Endothelial cell of umbilical vein (primary cell): ENCODE data around the gene RNFT2. TPM values are rescaled to one million over a fixed set of nuclear protein-coding genes. Genes with fewer than 3 reads are reported as not detected.

ENCODE experiments used
- BruUV-seq: library from RNA; stranded (reverse); fragments of 400-500 nt; replicated peaks from 2 replicates; lab custom pipeline; 2021; lab: Mats Ljungman, UMichigan
- CTCF ChIA-PET: fragments of 300-600, 350-600 bp; sonication (Branson Sonifier 250); formaldehyde crosslinking; loops from one replicate; lab custom pipeline; 2021; ENCODE audit warnings: antibody characterized with exemption, inconsistent platforms; lab: Charles Lee
- POLR2A ChIA-PET: fragments of 300-600, 350-600 bp; sonication (Branson Sonifier 250); formaldehyde crosslinking; loops from one replicate; lab custom pipeline; 2021; ENCODE audit warnings: antibody characterized with exemption, inconsistent platforms; lab: Charles Lee
- DNase-seq: peaks from one replicate; pipeline ENCODE4 v3.0.0-alpha.2; 2011; ENCODE audit warnings: low read depth, low spot score
- FAIRE-seq: peaks from 2 replicates; lab custom pipeline; 2011; peaks lifted over from hg19 to GRCh38; lab: Jason Lieb, UNC
- H2AFZ ChIP-seq: 2 replicates; pipeline ENCODE4 v1.6.0; 2012; ENCODE audit warnings: low read depth, low read length, control low read depth, inconsistent platforms
- H3K27ac ChIP-seq: 2 replicates; pipeline ENCODE4 v1.5.1; 2011; ENCODE audit warnings: low read depth, mild to moderate bottlenecking, control low read depth, low read length, moderate library complexity; ENCODE audit not compliant: insufficient read depth
- H3K27me3 ChIP-seq, 2 experiments: 2 replicates each; pipeline versions ENCODE4 v1.6.0 to v1.6.1; 2011; ENCODE audit warnings: low read length in 2 of 2, mixed read lengths in 1 of 2; ENCODE audit not compliant: control insufficient read depth in 2 of 2, insufficient read depth in 2 of 2
- H3K36me3 ChIP-seq, 2 experiments: 2 replicates in 1 of 2; 3 replicates in 1 of 2; pipeline ENCODE4 v1.5.1; 2011; ENCODE audit warnings: low read length in 2 of 2, mild to moderate bottlenecking in 1 of 2, moderate library complexity in 1 of 2; ENCODE audit not compliant: control insufficient read depth in 2 of 2, insufficient read depth in 2 of 2; ENCODE audit errors: extremely low read depth in 1 of 2
- H3K4me1 ChIP-seq: 3 replicates; pipeline ENCODE4 v1.5.1; 2011; ENCODE audit warnings: mild to moderate bottlenecking, low read length; ENCODE audit not compliant: control insufficient read depth, insufficient read depth; ENCODE audit errors: extremely low read depth
- H3K4me2 ChIP-seq: 2 replicates; pipeline ENCODE4 v1.6.1; 2011; ENCODE audit warnings: low read length, control low read depth, mixed read lengths; ENCODE audit not compliant: insufficient read depth
- H3K4me3 ChIP-seq, 3 experiments: fragments of 200-600 bp in 1 of 3; sonication (generic), shearing (Covaris generic) in 1 of 3; replicated peaks in 1 of 3; 2 replicates each; pipeline ENCODE4 v1.5.1; 2011 to 2016; ENCODE audit warnings: control low read depth in 3 of 3, low read length in 3 of 3, mild to moderate bottlenecking in 2 of 3, inconsistent platforms in 1 of 3, low read depth in 1 of 3, moderate library complexity in 1 of 3; ENCODE audit not compliant: insufficient read depth in 1 of 3
- H3K79me2 ChIP-seq: 2 replicates; pipeline ENCODE4 v1.6.0; 2012; ENCODE audit warnings: low read length, inconsistent platforms; ENCODE audit not compliant: control insufficient read depth, insufficient read depth
- H3K9ac ChIP-seq: replicated peaks from 2 replicates; pipeline ENCODE3; 2011; ENCODE audit warnings: low read length, control low read depth; ENCODE audit not compliant: insufficient read depth; ENCODE audit errors: extremely low read depth
- H3K9me1 ChIP-seq: replicated peaks from 3 replicates; pipeline ENCODE4 v1.6.0; 2011; ENCODE audit warnings: mild to moderate bottlenecking, low read length; ENCODE audit not compliant: control insufficient read depth, insufficient read depth; ENCODE audit errors: extremely low read depth
- H3K9me3 ChIP-seq: replicated peaks from 2 replicates; pipeline ENCODE4 v1.5.1; 2012; ENCODE audit warnings: low read length, inconsistent platforms; ENCODE audit not compliant: control insufficient read depth, insufficient read depth
- H4K20me1 ChIP-seq: replicated peaks from 2 replicates; pipeline ENCODE3; 2011; ENCODE audit warnings: mild to moderate bottlenecking, low read length; ENCODE audit not compliant: control insufficient read depth, insufficient read depth; ENCODE audit errors: extremely low read depth
- CTCF ChIP-seq, 2 donors: IDR thresholded peaks; 1 replicate in 1 of 2; 2 replicates in 1 of 2; pipeline ENCODE4 v1.5.1; 2011; ENCODE audit warnings: low read length in 2 of 2, mild to moderate bottlenecking in 2 of 2, moderate library complexity in 2 of 2, control low read depth in 1 of 2, inconsistent platforms in 1 of 2, low read depth in 1 of 2; ENCODE audit not compliant: insufficient read depth in 1 of 2; ENCODE audit errors: extremely low read depth in 1 of 2
- EZH2 ChIP-seq: IDR thresholded peaks from 2 replicates; pipeline ENCODE4 v1.6.1; 2012; ENCODE audit warnings: borderline replicate concordance, low read depth, mild to moderate bottlenecking, moderate library complexity, low read length, inconsistent platforms; ENCODE audit not compliant: severe bottlenecking
- FOS ChIP-seq: IDR thresholded peaks from 2 replicates; pipeline ENCODE4 v1.6.1; 2011; ENCODE audit warnings: mild to moderate bottlenecking, low read length, moderate library complexity, borderline replicate concordance; ENCODE audit not compliant: insufficient read depth
- GATA2 ChIP-seq: IDR thresholded peaks from 2 replicates; pipeline ENCODE4 v1.7.0; 2011; ENCODE audit warnings: low read depth, mild to moderate bottlenecking, moderate library complexity, mixed read lengths, low read length; ENCODE audit not compliant: insufficient read length, insufficient read depth
- JUN ChIP-seq: IDR thresholded peaks from 2 replicates; pipeline ENCODE4 v1.6.1; 2011; ENCODE audit warnings: borderline replicate concordance, low read depth; ENCODE audit not compliant: insufficient read length, insufficient read depth
- MYC ChIP-seq: IDR thresholded peaks from one replicate; pipeline ENCODE4 v1.6.1; 2011; ENCODE audit warnings: mild to moderate bottlenecking, low read depth, low read length
- POLR2A ChIP-seq: IDR thresholded peaks from 2 replicates; pipeline ENCODE4 v1.6.1; 2012; ENCODE audit warnings: low read depth, mild to moderate bottlenecking, control low read depth, low read length
- POLR2AphosphoS5 ChIP-seq: IDR thresholded peaks from 2 replicates; pipeline ENCODE4 v1.6.1; 2012; ENCODE audit warnings: low read depth, mild to moderate bottlenecking, control low read depth, low read length, moderate library complexity; ENCODE audit not compliant: insufficient read depth
- dilution Hi-C: fragments of 300-500 bp; cut with MboI; formaldehyde crosslinking; loops from one replicate; pipeline ENCODE4 v1.15.0; 2019; ENCODE audit warnings: low sequenced_read_pairs; ENCODE audit not compliant: extremely low pct_ligation_motif_present
- intact Hi-C: fragments of 100-400 bp; cut with micrococcal nuclease; formaldehyde crosslinking; loops from one replicate; pipeline ENCODE4 v1.10.0; 2022
- polyA plus RNA-seq, 4 experiments: library from polyadenylated mRNA; depleted of rRNA in 3 of 4; stranded (reverse) in 3 of 4; unstranded in 1 of 4; fragments of >200 nt; gene quantifications; 2 replicates each; pipeline versions ENCODE4 v1.2.1 to v1.2.3, GENCODE V29; 2011 to 2012; ENCODE audit warnings: missing spikeins in 1 of 4
- total RNA-seq: library from RNA; stranded (reverse); gene quantifications from 2 replicates; pipeline ENCODE4 v1.2.3, GENCODE V29; 2021
- TF ChIP-seq, protein P1 (sequence below): IDR thresholded peaks from 2 replicates; pipeline ENCODE4 v1.6.1; 2011; ENCODE audit not compliant: insufficient read depth, insufficient read length

RNFT2 gene
- total and polyA plus RNA-seq, 2 donors (not counting 3 experiments of a cell fraction or from before 2014, with no cell fraction given), result 1.4 to 6.6 TPM

GRCh38 chr12:116703214-116703795, 34.8 kb upstream of the RNFT2 start:
- no peaks in the 10 kb centered on the region for H3K27me3 ChIP-seq
- H3K9ac ChIP-seq, result no peak overlapping the region
- H4K20me1 ChIP-seq, result no peaks in the 10 kb centered on the region
- no peaks in the 10 kb centered on the region for H3K36me3 ChIP-seq
- H3K4me1 ChIP-seq, result no peaks in the 10 kb centered on the region
- H3K79me2 ChIP-seq, result no peaks in the 10 kb centered on the region
- dilution Hi-C loops (no loop called here), intact Hi-C loops (loop anchor here (1.0 to 5.0 kb wide), 6 partner anchors 160 to 448 kb away; no protein-coding TSS in a partner anchor)
- CTCF ChIA-PET, result interaction anchor here (0.6 to 2.0 kb wide), 40 partner anchors 8 to 785 kb away, joined by 3 to 61 read pairs (median 4); partner anchors contain the start of genes FBXW8 and HRK
- BruUV-seq, result no TSS peak
- FAIRE-seq (peak; percentile 97), DNase-seq (peak; percentile 61)
- H3K9me3 ChIP-seq, result no peaks in the 10 kb centered on the region
- no peak overlapping the region for H2AFZ ChIP-seq
- no peak overlapping the region for H3K4me3 ChIP-seq
- no peaks in the 10 kb centered on the region for H3K9me1 ChIP-seq
- no peak overlapping the region for H3K27ac ChIP-seq
- TF ChIP-seq MYC (no peak), CTCF (IDR thresholded peaks at IDR 0.05; ENCODE audit: extremely low read depth in 1 of 2, insufficient read depth in 1 of 2, low read depth in 1 of 2, low read length in 2 of 2) (peak; percentile 78 to 84), POLR2AphosphoS5 (no peak)
- POLR2A ChIA-PET, result no interaction called here
- no peak overlapping the region for H3K4me2 ChIP-seq

DNA sequence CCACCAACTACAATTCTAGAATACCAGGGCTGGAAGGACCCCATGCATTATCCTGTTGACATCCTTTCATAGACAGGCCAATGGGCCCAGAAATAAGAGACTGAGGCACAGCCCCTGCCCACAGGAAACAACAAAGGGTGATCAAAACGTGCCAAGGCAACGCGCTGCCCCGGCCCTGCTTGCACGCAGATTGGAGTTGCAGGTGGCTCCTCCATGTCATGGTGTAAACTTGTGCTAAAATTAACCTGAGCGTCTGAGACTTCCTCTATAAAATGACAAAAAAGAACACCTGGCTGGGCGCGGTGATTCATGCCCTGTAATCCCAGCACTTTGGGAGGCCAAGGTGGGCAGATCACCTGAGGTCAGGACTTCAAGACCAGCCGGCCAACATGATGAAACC, 30.4 kb upstream of the RNFT2 start:
- BruUV-seq, result no TSS peak
- intact Hi-C loops, result loop anchor here (2.0 to 5.0 kb wide), 4 partner anchors 105 to 785 kb away; no protein-coding TSS in a partner anchor
- ChIA-PET POLR2A (no interaction called here), CTCF (interaction anchor here (1.1 to 2.1 kb wide), 2 partner anchors 15 to 790 kb away, joined by 5 to 7 read pairs; no protein-coding TSS in a partner anchor)
- no peaks in the 10 kb centered on the region for H3K79me2 ChIP-seq
- FAIRE-seq (no peak), DNase-seq (no peak)
- no peak overlapping the region for H3K9ac ChIP-seq
- no peak overlapping the region for H2AFZ ChIP-seq
- no peak overlapping the region for H3K4me2 ChIP-seq
- H3K4me3 ChIP-seq, result no peak overlapping the region
- H3K9me1 ChIP-seq, result no peaks in the 10 kb centered on the region
- peaks cover 0 to 3% of the 10 kb centered on the region in 2 experiments for H3K36me3 ChIP-seq
- H3K27me3 ChIP-seq, result peaks cover 15% of the 10 kb centered on the region in 2 experiments
- dilution Hi-C loops, result no loop called here
- H3K4me1 ChIP-seq, result no peaks in the 10 kb centered on the region
- H3K27ac ChIP-seq, result no peak overlapping the region
- H3K9me3 ChIP-seq, result no peaks in the 10 kb centered on the region
- H4K20me1 ChIP-seq, result no peaks in the 10 kb centered on the region
- TF ChIP-seq MYC (no peak), CTCF (IDR thresholded peaks at IDR 0.05; ENCODE audit: extremely low read depth in 1 of 2, insufficient read depth in 1 of 2, low read depth in 1 of 2, low read length in 2 of 2) (no peak), EZH2 (no peak), POLR2A (no peak), GATA2 (no peak), POLR2AphosphoS5 (no peak), JUN (no peak), FOS (no peak)
- TF ChIP-seq, protein P1, sequence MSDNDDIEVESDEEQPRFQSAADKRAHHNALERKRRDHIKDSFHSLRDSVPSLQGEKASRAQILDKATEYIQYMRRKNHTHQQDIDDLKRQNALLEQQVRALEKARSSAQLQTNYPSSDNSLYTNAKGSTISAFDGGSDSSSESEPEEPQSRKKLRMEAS, result no peak
